Measurements from ENCODE around the gene LMNB1.
"Not testable (repeated sequence)": the region's sequence is repeated elsewhere in the genome, so short reads cannot be mapped to it uniquely, and the experiment has no call there.

The LMNB1 gene

GRCh38 chr5:126777975-126778674 lies 1.2 kb downstream of the LMNB1 start:
- peak overlapping the region; percentile 82 to 89 for H3K9ac ChIP-seq (ENCODE audit: low read depth in 1 of 2, low read length in 2 of 2)
- no peaks in the 10 kb centered on the region for H3K27me3 ChIP-seq (ENCODE audit: control insufficient read depth in 2 of 2, insufficient read depth in 2 of 2, low read length in 2 of 2)
- H3K4me1 ChIP-seq (ENCODE audit: control insufficient read depth in 2 of 2, insufficient read depth in 2 of 2, low read length in 2 of 2), result peaks cover 6 to 14% of the 10 kb centered on the region in 2 donors
- no peaks in the 10 kb centered on the region for H3K36me3 ChIP-seq (ENCODE audit: control insufficient read depth in 2 of 2, insufficient read depth in 2 of 2, low read length in 2 of 2)
- H3K4me3 ChIP-seq (ENCODE audit: low read length in 2 of 2), result peak overlapping the region; percentile 86 to 97
- H3K9me3 ChIP-seq (ENCODE audit: control insufficient read depth in 2 of 2, low read length in 2 of 2), result no peaks in the 10 kb centered on the region
- H3K27ac ChIP-seq (ENCODE audit: low read depth in 2 of 2, low read length in 2 of 2), result peak overlapping the region; percentile 92 to 93

DNA sequence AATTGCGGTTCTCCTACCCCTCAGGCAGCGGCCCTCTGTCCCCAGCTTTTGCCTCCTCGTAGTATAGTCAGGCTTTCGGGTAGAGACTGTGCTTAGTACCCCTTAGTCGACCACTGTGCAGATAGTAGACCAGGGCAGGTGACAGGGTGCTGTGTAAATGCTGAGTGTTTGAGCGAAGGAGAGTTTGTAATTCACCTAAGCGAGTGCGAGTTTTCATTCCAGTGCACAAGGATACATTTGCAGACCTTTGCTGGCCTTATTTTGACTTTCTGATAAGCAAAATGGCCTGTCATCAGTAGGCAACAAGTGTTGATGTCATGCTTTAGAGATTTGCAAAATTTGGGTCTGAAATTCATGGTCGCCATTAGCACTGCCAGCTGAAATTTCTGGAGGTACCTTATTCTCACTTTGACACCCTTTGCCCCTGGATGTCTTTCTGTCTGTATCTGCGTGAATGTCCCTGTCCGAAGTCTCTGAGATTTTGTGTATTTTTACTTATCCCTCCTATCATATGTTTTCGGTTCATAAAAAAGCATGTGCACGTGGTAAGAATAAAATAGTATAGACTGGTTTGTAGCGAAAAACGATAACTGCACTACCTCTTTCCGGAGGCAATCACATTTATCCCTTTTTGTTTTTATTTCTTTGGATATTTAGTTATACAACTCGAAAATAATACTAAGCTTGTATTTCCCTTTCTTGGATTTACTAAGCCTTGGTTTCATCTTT lies 1.9 kb downstream of the LMNB1 start:
- Histone ChIP-seq H3K4me3 (ENCODE audit: low read length in 2 of 2) (peak overlapping the region; percentile 86 to 97), H3K9me3 (ENCODE audit: control insufficient read depth in 2 of 2, low read length in 2 of 2) (no peaks in the 10 kb centered on the region), H3K27me3 (ENCODE audit: control insufficient read depth in 2 of 2, insufficient read depth in 2 of 2, low read length in 2 of 2) (no peaks in the 10 kb centered on the region), H3K36me3 (ENCODE audit: control insufficient read depth in 2 of 2, insufficient read depth in 2 of 2, low read length in 2 of 2) (no peaks in the 10 kb centered on the region), H3K4me1 (ENCODE audit: control insufficient read depth in 2 of 2, insufficient read depth in 2 of 2, low read length in 2 of 2) (peaks cover 6 to 14% of the 10 kb centered on the region in 2 donors), H3K9ac (ENCODE audit: low read depth in 1 of 2, low read length in 2 of 2) (peak overlapping the region; percentile 82 to 89), H3K27ac (ENCODE audit: low read depth in 2 of 2, low read length in 2 of 2) (peak overlapping the region; percentile 92 to 93)

DNA sequence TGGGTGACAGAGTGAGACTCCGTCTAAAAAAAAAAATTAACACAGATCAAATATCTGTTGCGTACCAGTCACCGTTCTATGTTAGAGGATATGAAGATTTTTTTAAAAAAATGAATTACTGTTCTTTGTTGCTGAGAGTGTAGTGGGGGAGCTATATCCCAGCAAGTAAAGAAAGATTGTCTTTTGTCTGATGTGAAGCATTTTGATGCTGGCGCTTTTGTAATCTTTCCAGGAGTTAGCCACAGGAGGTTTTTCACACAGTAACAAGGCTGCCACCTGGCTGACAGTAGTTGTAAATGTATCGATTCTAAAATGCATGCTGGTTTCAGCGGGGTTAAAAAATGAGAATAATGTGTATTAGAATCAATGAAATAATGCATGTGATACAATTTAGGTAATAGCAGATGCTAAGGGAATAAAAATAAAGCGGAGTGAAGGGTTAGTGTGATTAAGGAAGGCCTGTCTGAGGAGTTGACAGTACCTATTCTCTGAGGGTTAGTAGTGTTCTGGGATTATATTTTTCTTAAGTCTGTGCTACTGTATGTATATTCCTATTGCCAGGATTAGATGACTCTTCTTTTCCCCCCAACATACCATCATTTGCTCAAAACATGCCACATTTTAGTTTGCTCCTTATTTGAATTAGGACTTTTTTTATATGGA lies 3.4 kb downstream of the LMNB1 start:
- peaks cover 6 to 14% of the 10 kb centered on the region in 2 donors for H3K4me1 ChIP-seq (ENCODE audit: control insufficient read depth in 2 of 2, insufficient read depth in 2 of 2, low read length in 2 of 2)
- H3K27me3 ChIP-seq (ENCODE audit: control insufficient read depth in 2 of 2, insufficient read depth in 2 of 2, low read length in 2 of 2), result no peaks in the 10 kb centered on the region
- no peak overlapping the region for H3K27ac ChIP-seq (ENCODE audit: low read depth in 2 of 2, low read length in 2 of 2)
- peak overlapping the region in 1 of 2 donors; percentile 28 for H3K9ac ChIP-seq (ENCODE audit: low read depth in 1 of 2, low read length in 2 of 2)
- no peaks in the 10 kb centered on the region for H3K36me3 ChIP-seq (ENCODE audit: control insufficient read depth in 2 of 2, insufficient read depth in 2 of 2, low read length in 2 of 2)
- no peak overlapping the region for H3K4me3 ChIP-seq (ENCODE audit: low read length in 2 of 2)
- no peaks in the 10 kb centered on the region for H3K9me3 ChIP-seq (ENCODE audit: control insufficient read depth in 2 of 2, low read length in 2 of 2)

GRCh38 chr5:126788409-126788808 lies 11.5 kb downstream of the LMNB1 start:
- not testable (repeated sequence) for H3K4me3 ChIP-seq (ENCODE audit: low read length in 2 of 2); H3K27ac ChIP-seq (ENCODE audit: low read depth in 2 of 2, low read length in 2 of 2); H3K36me3 ChIP-seq (ENCODE audit: control insufficient read depth in 2 of 2, insufficient read depth in 2 of 2, low read length in 2 of 2); H3K27me3 ChIP-seq (ENCODE audit: control insufficient read depth in 2 of 2, insufficient read depth in 2 of 2, low read length in 2 of 2); H3K9me3 ChIP-seq (ENCODE audit: control insufficient read depth in 2 of 2, low read length in 2 of 2); H3K4me1 ChIP-seq (ENCODE audit: control insufficient read depth in 2 of 2, insufficient read depth in 2 of 2, low read length in 2 of 2); H3K9ac ChIP-seq (ENCODE audit: low read depth in 1 of 2, low read length in 2 of 2)

DNA sequence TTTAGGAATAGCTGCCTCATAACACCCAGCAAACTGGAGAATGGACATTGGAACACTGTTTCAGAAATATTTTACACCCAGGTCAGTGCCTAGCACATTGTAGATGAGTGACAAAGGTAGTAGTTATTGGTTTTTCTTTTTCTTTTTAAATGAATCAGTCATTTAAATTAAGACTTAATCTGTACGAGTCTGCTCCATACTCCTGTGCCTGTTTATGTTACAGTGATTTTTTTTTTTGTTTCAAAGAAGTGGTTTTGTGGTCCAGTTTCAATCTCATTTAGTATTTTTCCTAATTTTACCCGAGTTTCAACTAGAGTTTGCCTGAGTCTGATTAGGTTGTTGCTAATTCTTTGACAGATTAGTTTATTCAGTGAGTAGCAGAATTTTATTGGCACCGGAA lies 16.2 kb downstream of the LMNB1 start:
- Histone ChIP-seq H3K27ac (ENCODE audit: low read depth in 2 of 2, low read length in 2 of 2) (no peak overlapping the region), H3K27me3 (ENCODE audit: control insufficient read depth in 2 of 2, insufficient read depth in 2 of 2, low read length in 2 of 2) (no peaks in the 10 kb centered on the region), H3K4me3 (ENCODE audit: low read length in 2 of 2) (no peak overlapping the region)

DNA sequence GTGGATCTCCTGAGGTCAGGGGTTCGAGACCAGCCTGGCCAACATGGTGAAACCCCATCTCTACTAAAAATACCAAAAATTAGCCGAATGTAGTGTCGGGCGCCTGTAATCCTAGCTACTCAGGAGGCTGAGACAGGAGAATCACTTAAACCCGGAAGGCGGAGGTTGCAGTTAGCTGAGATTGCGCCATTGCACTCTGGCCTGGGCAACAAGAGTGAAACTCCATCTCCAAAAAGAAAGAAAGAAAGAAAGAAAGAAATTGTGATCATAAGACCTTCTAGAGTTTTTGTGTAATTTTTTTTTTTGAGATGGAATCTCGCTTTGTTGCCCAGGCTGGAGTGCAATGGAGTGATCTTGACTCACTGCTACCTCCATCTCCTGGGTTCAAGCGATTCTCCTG lies 16.7 kb downstream of the LMNB1 start:
- H3K4me1 ChIP-seq (ENCODE audit: control insufficient read depth in 2 of 2, insufficient read depth in 2 of 2, low read length in 2 of 2); H3K4me3 ChIP-seq (ENCODE audit: low read length in 2 of 2); H3K27ac ChIP-seq (ENCODE audit: low read depth in 2 of 2, low read length in 2 of 2); H3K27me3 ChIP-seq (ENCODE audit: control insufficient read depth in 2 of 2, insufficient read depth in 2 of 2, low read length in 2 of 2); H3K9me3 ChIP-seq (ENCODE audit: control insufficient read depth in 2 of 2, low read length in 2 of 2); H3K9ac ChIP-seq (ENCODE audit: low read depth in 1 of 2, low read length in 2 of 2); H3K36me3 ChIP-seq (ENCODE audit: control insufficient read depth in 2 of 2, insufficient read depth in 2 of 2, low read length in 2 of 2): not testable (repeated sequence)

More for the DNA sequence above, 16.2 kb downstream of the LMNB1 start:
- Histone ChIP-seq H3K4me1 (ENCODE audit: control insufficient read depth in 2 of 2, insufficient read depth in 2 of 2, low read length in 2 of 2) (no peaks in the 10 kb centered on the region), H3K9me3 (ENCODE audit: control insufficient read depth in 2 of 2, low read length in 2 of 2) (no peaks in the 10 kb centered on the region), H3K36me3 (ENCODE audit: control insufficient read depth in 2 of 2, insufficient read depth in 2 of 2, low read length in 2 of 2) (no peaks in the 10 kb centered on the region), H3K9ac (ENCODE audit: low read depth in 1 of 2, low read length in 2 of 2) (no peak overlapping the region)

GRCh38 chr5:126794157-126794828 lies 17.4 kb downstream of the LMNB1 start:
- Histone ChIP-seq H3K4me3 (ENCODE audit: low read length in 2 of 2) (no peak overlapping the region), H3K9me3 (ENCODE audit: control insufficient read depth in 2 of 2, low read length in 2 of 2) (no peaks in the 10 kb centered on the region), H3K36me3 (ENCODE audit: control insufficient read depth in 2 of 2, insufficient read depth in 2 of 2, low read length in 2 of 2) (no peaks in the 10 kb centered on the region), H3K27me3 (ENCODE audit: control insufficient read depth in 2 of 2, insufficient read depth in 2 of 2, low read length in 2 of 2) (no peaks in the 10 kb centered on the region), H3K4me1 (ENCODE audit: control insufficient read depth in 2 of 2, insufficient read depth in 2 of 2, low read length in 2 of 2) (no peaks in the 10 kb centered on the region), H3K27ac (ENCODE audit: low read depth in 2 of 2, low read length in 2 of 2) (no peak overlapping the region), H3K9ac (ENCODE audit: low read depth in 1 of 2, low read length in 2 of 2) (no peak overlapping the region)

- Histone ChIP-seq H3K27ac (ENCODE audit: low read depth in 2 of 2, low read length in 2 of 2) (no peak overlapping the region), H3K9ac (ENCODE audit: low read depth in 1 of 2, low read length in 2 of 2) (no peak overlapping the region), H3K4me3 (ENCODE audit: low read length in 2 of 2) (no peak overlapping the region), H3K9me3 (ENCODE audit: control insufficient read depth in 2 of 2, low read length in 2 of 2) (no peaks in the 10 kb centered on the region), H3K4me1 (ENCODE audit: control insufficient read depth in 2 of 2, insufficient read depth in 2 of 2, low read length in 2 of 2) (no peaks in the 10 kb centered on the region), H3K36me3 (ENCODE audit: control insufficient read depth in 2 of 2, insufficient read depth in 2 of 2, low read length in 2 of 2) (no peaks in the 10 kb centered on the region), H3K27me3 (ENCODE audit: control insufficient read depth in 2 of 2, insufficient read depth in 2 of 2, low read length in 2 of 2) (no peaks in the 10 kb centered on the region)
Measured at GRCh38 chr5:126799780-126800179, 22.8 kb downstream of the LMNB1 start.

DNA sequence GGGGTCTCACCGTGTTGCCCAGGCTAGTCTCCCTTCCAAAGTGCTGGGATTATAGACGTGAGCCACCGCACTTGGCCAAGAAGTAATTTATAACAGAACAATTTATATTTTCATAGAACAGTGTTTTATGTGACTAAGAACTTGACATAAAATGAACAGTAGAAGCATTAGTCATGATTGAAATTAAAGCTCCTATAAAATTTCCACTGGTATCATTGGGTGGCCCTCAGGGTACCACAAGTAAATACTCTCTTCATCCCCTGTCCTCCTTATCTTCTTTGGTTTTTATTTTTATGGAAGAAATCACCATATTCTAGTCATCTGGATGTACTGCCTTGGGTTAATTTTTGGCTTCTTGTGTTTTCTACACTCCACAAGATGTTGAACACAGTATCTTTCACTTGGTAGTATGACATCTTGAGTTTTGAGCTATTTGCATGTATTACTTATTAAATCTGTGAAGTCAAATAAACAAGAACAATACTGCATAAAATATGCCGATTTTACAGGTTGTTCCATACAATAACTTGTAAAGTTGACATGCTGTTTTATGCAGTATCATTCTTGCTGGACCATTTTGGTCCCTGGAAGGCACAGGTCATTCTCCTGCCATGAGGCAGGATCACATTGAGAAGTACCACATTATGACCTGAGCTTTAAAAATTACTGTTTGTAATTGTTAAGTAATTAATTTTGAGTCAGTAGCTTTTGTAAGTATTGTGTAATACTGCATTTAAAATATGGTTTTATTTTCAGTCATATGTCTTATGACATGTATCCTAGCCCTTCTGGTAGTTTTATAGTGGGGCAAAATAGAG lies 24.4 kb downstream of the LMNB1 start:
- Histone ChIP-seq H3K27me3 (ENCODE audit: control insufficient read depth in 2 of 2, insufficient read depth in 2 of 2, low read length in 2 of 2) (no peaks in the 10 kb centered on the region), H3K9me3 (ENCODE audit: control insufficient read depth in 2 of 2, low read length in 2 of 2) (no peaks in the 10 kb centered on the region), H3K4me1 (ENCODE audit: control insufficient read depth in 2 of 2, insufficient read depth in 2 of 2, low read length in 2 of 2) (no peaks in the 10 kb centered on the region), H3K27ac (ENCODE audit: low read depth in 2 of 2, low read length in 2 of 2) (no peak overlapping the region), H3K9ac (ENCODE audit: low read depth in 1 of 2, low read length in 2 of 2) (no peak overlapping the region), H3K4me3 (ENCODE audit: low read length in 2 of 2) (no peak overlapping the region), H3K36me3 (ENCODE audit: control insufficient read depth in 2 of 2, insufficient read depth in 2 of 2, low read length in 2 of 2) (peaks cover 0 to 3% of the 10 kb centered on the region in 2 donors)
